NB4 (cell line): ENCODE data around the gene AKT1S1.

Source experiments
- DNase-seq: peaks from one replicate; pipeline ENCODE4 v3.0.0; 2010; ENCODE audit warnings: low read depth
- H3K4me3 ChIP-seq: one replicate; pipeline ENCODE4 v1.5.1; 2011; ENCODE audit warnings: mild to moderate bottlenecking, low read depth, low read length, moderate library complexity
- CTCF ChIP-seq: IDR thresholded peaks from one replicate; pipeline ENCODE4 v1.5.1; 2012; ENCODE audit warnings: low read depth, low read length
- MYC ChIP-seq: IDR thresholded peaks from 2 replicates; pipeline ENCODE4 v1.6.1; 2011; ENCODE audit warnings: low read depth, low read length
- POLR2A ChIP-seq: IDR thresholded peaks from 2 replicates; pipeline ENCODE4 v1.6.1; 2011; ENCODE audit warnings: mild to moderate bottlenecking; ENCODE audit not compliant: insufficient read length; ENCODE audit errors: extremely low read depth
- TF ChIP-seq, protein P1 (sequence below): IDR thresholded peaks from 2 replicates; pipeline ENCODE4 v1.6.1; 2011; ENCODE audit warnings: low read depth, low read length

The AKT1S1 gene

DNA sequence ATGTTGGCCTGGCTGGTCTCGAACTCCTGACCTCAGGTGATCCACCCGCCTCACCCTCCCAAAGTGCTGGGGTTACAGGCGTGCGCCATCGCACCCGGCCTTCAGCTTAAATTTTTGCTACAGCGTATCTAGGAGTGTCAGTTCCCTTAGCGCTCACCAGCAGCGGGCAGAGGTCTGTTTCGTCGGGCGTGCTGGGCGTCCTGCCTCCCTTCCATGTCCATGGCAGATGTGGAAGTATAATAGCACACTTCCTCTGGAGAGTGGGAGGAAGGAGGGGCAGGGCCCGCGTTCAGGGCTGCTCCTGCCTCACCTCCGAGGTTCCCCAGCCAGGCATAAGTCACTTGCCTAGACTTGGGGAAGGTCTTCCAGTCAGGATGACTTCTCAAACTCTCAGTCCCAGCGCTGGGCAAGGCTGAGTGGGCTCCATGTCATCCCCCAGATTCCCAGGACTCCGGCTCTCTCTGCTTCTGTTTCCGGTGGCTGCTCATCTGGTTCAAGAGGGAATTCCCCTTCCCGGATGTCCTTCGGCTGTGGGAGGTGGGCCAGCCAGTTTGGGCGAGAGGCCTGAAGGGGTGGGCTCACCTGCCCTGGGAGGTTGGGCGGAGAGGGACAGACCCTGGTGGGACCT, 10.0 kb upstream of the AKT1S1 start:
- H3K4me3 ChIP-seq: no peak overlapping the region
- TF ChIP-seq MYC (no peak), CTCF (no peak), POLR2A (no peak)
- TF ChIP-seq, protein P1, sequence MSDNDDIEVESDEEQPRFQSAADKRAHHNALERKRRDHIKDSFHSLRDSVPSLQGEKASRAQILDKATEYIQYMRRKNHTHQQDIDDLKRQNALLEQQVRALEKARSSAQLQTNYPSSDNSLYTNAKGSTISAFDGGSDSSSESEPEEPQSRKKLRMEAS: no peak
- no peak for DNase-seq

DNA sequence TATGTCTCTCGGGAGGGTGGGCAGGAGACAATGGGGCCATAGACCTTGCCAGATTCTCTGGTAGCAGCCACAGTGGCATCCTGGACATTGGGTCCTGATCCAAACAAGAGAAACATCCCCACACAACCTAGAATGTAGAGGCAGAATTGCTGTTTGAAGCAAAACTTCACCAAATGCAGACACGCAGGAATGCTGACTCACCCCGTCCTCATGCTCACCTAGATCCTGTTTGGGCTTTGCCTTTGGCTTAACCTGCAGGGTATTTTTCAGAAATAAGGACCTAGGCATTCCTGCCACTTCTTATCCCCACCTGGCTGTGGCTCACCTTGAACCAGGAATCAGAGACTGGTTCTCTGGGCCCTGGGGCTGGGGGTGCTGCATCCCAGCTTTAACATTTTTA, 7.6 kb upstream of the AKT1S1 start:
- TF ChIP-seq, protein P1: no peak
- TF ChIP-seq POLR2A: no peak
- no peak for TF ChIP-seq CTCF
- TF ChIP-seq MYC: no peak
- no peak for DNase-seq
- H3K4me3 ChIP-seq: no peak overlapping the region

DNA sequence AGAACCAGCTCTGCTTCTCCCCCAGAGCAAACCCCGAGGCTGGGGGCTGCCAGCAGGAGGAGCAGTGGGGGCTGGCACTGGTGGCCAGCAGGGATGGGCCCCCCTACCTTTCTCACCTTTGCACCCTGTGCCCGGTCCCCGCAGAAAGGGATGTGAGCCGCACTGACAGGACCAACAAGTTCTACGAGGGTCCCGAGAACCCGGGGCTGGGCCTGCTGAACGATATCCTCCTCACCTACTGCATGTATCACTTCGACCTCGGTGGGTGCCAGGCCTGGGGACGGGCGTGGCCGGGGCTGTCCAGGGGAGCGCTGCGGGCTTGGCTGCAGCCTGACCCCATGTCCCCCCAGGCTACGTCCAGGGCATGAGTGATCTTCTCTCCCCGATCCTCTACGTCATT, 7.0 kb upstream of the AKT1S1 start:
- DNase-seq: no peak
- TF ChIP-seq MYC: no peak
- TF ChIP-seq, protein P1: no peak
- no peak for TF ChIP-seq CTCF
- no peak for TF ChIP-seq POLR2A
- no peak overlapping the region for H3K4me3 ChIP-seq

- DNase-seq: no peak
- H3K4me3 ChIP-seq: no peak overlapping the region
- TF ChIP-seq POLR2A (no peak), CTCF (no peak), MYC (no peak)
- TF ChIP-seq, protein P1: no peak
Observed at GRCh38 chr19:49883094-49883493, 5.9 kb upstream of the AKT1S1 start.

DNA sequence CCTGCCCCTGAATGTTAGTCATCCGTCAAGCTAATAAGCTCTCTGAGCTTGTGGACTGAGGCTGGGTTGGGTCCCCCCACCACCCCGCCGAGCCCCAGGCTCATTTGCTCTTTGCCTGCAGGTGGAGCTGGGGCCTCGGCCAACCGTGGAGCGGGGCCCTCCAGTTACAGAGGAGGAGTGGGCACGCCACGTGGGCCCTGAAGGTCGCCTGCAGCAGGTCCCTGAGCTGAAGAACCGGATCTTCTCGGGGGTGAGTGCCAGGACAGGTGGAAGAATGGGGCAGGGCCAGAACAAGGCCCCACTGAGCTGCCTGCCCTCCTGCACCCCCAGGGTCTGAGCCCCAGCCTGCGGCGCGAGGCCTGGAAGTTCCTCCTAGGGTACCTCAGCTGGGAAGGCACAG, 5.5 kb upstream of the AKT1S1 start:
- TF ChIP-seq POLR2A (no peak), CTCF (no peak), MYC (no peak)
- TF ChIP-seq, protein P1: no peak
- DNase-seq: no peak
- no peak overlapping the region for H3K4me3 ChIP-seq
